ENCODE data around the gene IFT27.

The IFT27 gene

GRCh38 chr22:36727110-36727509 lies 48.8 kb downstream of the IFT27 start:
- no peak for TF ChIP-seq CTCF (IDR thresholded peaks at IDR 0.05; ENCODE audit: low read length, missing control alignments)
- DNase-seq (ENCODE audit: low read depth) = no peak

GRCh38 chr22:36726007-36726380 lies 49.9 kb downstream of the IFT27 start:
- DNase-seq (ENCODE audit: low read depth) = no peak
- TF ChIP-seq CTCF (IDR thresholded peaks at IDR 0.05; ENCODE audit: low read length, missing control alignments) = no peak
- H3K4me3 ChIP-seq (replicated peaks; ENCODE audit: low read depth, low read length) = no peak overlapping the region

More at GRCh38 chr22:36727110-36727509, 48.8 kb downstream of the IFT27 start:
- H3K4me3 ChIP-seq (replicated peaks; ENCODE audit: low read depth, low read length) = no peak overlapping the region

- TF ChIP-seq CTCF (IDR thresholded peaks at IDR 0.05; ENCODE audit: low read length, missing control alignments) = no peak
- DNase-seq (ENCODE audit: low read depth) = no peak
- no peak overlapping the region for H3K4me3 ChIP-seq (replicated peaks; ENCODE audit: low read depth, low read length)
Observed at GRCh38 chr22:36725366-36726006, 50.4 kb downstream of the IFT27 start.

- TF ChIP-seq CTCF (IDR thresholded peaks at IDR 0.05; ENCODE audit: low read length, missing control alignments) = no peak
- no peak for DNase-seq (ENCODE audit: low read depth)
- no peak overlapping the region for H3K4me3 ChIP-seq (replicated peaks; ENCODE audit: low read depth, low read length)
Observed at GRCh38 chr22:36724836-36725235, 51.1 kb downstream of the IFT27 start.

GRCh38 chr22:36722055-36722454 lies 53.9 kb downstream of the IFT27 start:
- H3K4me3 ChIP-seq (replicated peaks; ENCODE audit: low read depth, low read length) = no peak overlapping the region
- no peak for DNase-seq (ENCODE audit: low read depth)
- no peak for TF ChIP-seq CTCF (IDR thresholded peaks at IDR 0.05; ENCODE audit: low read length, missing control alignments)

- no peak for TF ChIP-seq CTCF (IDR thresholded peaks at IDR 0.05; ENCODE audit: low read length, missing control alignments)
- H3K4me3 ChIP-seq (replicated peaks; ENCODE audit: low read depth, low read length) = no peak overlapping the region
- DNase-seq (ENCODE audit: low read depth) = no peak
Observed at GRCh38 chr22:36715647-36716046, 60.3 kb downstream of the IFT27 start.

- H3K4me3 ChIP-seq (replicated peaks; ENCODE audit: low read depth, low read length) = no peak overlapping the region
- DNase-seq (ENCODE audit: low read depth) = no peak
- TF ChIP-seq CTCF (IDR thresholded peaks at IDR 0.05; ENCODE audit: low read length, missing control alignments) = no peak
Observed at GRCh38 chr22:36714110-36714509, 61.8 kb downstream of the IFT27 start.

All from fibroblast of pulmonary artery (primary cell).